GM10248 (cell line): ENCODE data around the gene UGT1A7.

Experiments used
- CTCF ChIA-PET: fragments of 300-600 bp; sonication (Branson Sonifier 250); formaldehyde crosslinking; extraction: SDS; loops from one replicate; lab custom pipeline; 2021; ENCODE audit warnings: antibody characterized with exemption; lab: Yijun Ruan, JAX
- POLR2A ChIA-PET: fragments of 350-650 bp; sonication (Branson Sonifier 250); formaldehyde crosslinking; extraction: SDS; loops from one replicate; lab custom pipeline; 2020; ENCODE audit warnings: antibody characterized with exemption; lab: Yijun Ruan, JAX
- DNase-seq: peaks from one replicate; pipeline ENCODE4 v3.0.0; 2012; ENCODE audit errors: extremely low spot score
- CTCF ChIP-seq: IDR thresholded peaks from 2 replicates; pipeline ENCODE4 v1.5.1; 2012; ENCODE audit warnings: mild to moderate bottlenecking, low read depth; ENCODE audit errors: extremely low read depth, missing control alignments, control extremely low read depth

Gene UGT1A7

GRCh38 chr2:233754872-233755611 is 73.3 kb downstream of the UGT1A7 start:
- DNase-seq, result no peak

GRCh38 chr2:233756429-233757081 is 74.9 kb downstream of the UGT1A7 start:
- TF ChIP-seq CTCF, result no peak
- POLR2A ChIA-PET, result no interaction called here
- CTCF ChIA-PET, result no interaction called here
- DNase-seq, result no peak

More at GRCh38 chr2:233754872-233755611, 73.3 kb downstream of the UGT1A7 start:
- CTCF ChIA-PET, result no interaction called here
- POLR2A ChIA-PET, result no interaction called here
- no peak for TF ChIP-seq CTCF

- ChIA-PET CTCF (no interaction called here), POLR2A (no interaction called here)
- TF ChIP-seq CTCF, result no peak
- DNase-seq, result no peak
Observed at GRCh38 chr2:233758141-233758540, 76.4 kb downstream of the UGT1A7 start.

- ChIA-PET POLR2A (no interaction called here), CTCF (no interaction called here)
- no peak for DNase-seq
- TF ChIP-seq CTCF, result no peak
Observed at GRCh38 chr2:233758849-233759248, 77.1 kb downstream of the UGT1A7 start.

- TF ChIP-seq CTCF, result no peak
- CTCF ChIA-PET, result interaction anchor here (1.0 kb wide), 1 partner anchor 24 kb away, joined by 3 read pairs; no protein-coding TSS in a partner anchor
- POLR2A ChIA-PET, result no interaction called here
- no peak for DNase-seq
Observed at GRCh38 chr2:233760043-233760442, 78.3 kb downstream of the UGT1A7 start, which contains the start of gene UGT1A1. Gene UGT1A1 (plus strand): TSS chr2:233760270. CDS start chr2:233760288, 18 bp downstream.

GRCh38 chr2:233761040-233761769 is 79.5 kb downstream of the UGT1A7 start:
- no peak for DNase-seq
- CTCF ChIA-PET, result interaction anchor here (0.7 kb wide), 1 partner anchor 25 kb away, joined by 3 read pairs; no protein-coding TSS in a partner anchor
- POLR2A ChIA-PET, result no interaction called here
- no peak for TF ChIP-seq CTCF
